IPS DF 6.9 (cell line): ENCODE data around the gene CFDP1.

Experiments used
- DNase-seq: peaks from one replicate; pipeline ENCODE4 v3.0.0-alpha.2; 2013; ENCODE audit warnings: low read depth, low spot score
- H3K27ac ChIP-seq: one replicate; pipeline ENCODE4 v1.5.1; 2013; ENCODE audit warnings: low read length, control low read depth
- H3K27me3 ChIP-seq: 2 replicates; pipeline ENCODE4 v1.6.1; 2013; ENCODE audit warnings: mild to moderate bottlenecking, low read length; ENCODE audit not compliant: control insufficient read depth, insufficient read depth
- H3K36me3 ChIP-seq: 2 replicates; pipeline ENCODE4 v1.6.1; 2013; ENCODE audit warnings: low read length; ENCODE audit not compliant: control insufficient read depth, insufficient read depth
- H3K4me1 ChIP-seq: 2 replicates; pipeline ENCODE4 v1.6.1; 2013; ENCODE audit warnings: low read length; ENCODE audit not compliant: control insufficient read depth, insufficient read depth
- H3K4me3 ChIP-seq: 2 replicates; pipeline ENCODE4 v1.5.1; 2013; ENCODE audit warnings: mild to moderate bottlenecking, low read length
- H3K9me3 ChIP-seq: 2 replicates; pipeline ENCODE4 v1.6.1; 2013; ENCODE audit warnings: low read length, inconsistent platforms; ENCODE audit not compliant: control insufficient read depth, insufficient read depth
- WGBS: extraction: QIAGEN DNeasy Blood & Tissue Kit; methylation state at CpG from one replicate; pipeline ENCODE4 v1.1.7; 2013; ENCODE audit warnings: mixed read lengths, missing lambda C conversion rate; ENCODE audit not compliant: insufficient read length, insufficient coverage; 5-methylcytosine and 5-hydroxymethylcytosine counted together

Gene CFDP1

DNA sequence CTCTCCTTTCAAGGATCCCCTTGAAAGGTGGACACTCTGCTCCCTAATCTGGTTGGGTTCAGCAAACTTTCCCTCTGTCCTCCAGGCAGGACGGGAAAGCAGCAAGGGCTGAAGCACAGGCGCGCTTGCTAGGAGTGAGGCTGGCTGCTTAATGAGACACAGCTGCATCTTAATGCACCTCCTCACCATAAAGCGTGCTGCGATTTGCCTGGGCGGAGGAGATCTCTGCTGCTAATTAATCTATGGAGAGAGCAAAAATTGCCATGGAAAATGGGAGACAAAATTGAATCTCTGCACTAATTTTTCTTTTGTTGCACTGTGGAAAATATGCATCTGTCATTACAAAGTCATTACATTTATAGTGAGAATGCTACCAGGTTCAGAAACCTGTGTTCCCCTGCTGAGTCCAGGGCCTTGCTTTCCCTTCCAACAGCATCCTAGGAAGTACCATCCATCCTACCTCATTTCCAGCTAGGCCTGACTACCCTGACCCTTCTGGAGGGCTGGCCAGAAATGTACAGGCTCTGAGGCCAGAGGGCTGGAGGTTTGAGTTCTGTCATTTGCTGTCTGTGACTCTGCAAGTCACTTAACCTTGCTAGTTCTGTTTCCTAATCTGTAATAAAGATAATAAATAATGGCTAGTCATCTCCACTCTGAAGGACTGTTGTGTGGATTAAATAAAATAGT is 138.4 kb downstream of the CFDP1 start:
- Histone ChIP-seq H3K4me3 (no peak overlapping the region), H3K27ac (no peak overlapping the region), H3K36me3 (no peaks in the 10 kb centered on the region; the same call in 1 of the 2 replicates), H3K27me3 (no peaks in the 10 kb centered on the region), H3K4me1 (no peaks in the 10 kb centered on the region), H3K9me3 (no peaks in the 10 kb centered on the region)
- DNase-seq = no peak
- WGBS = no CpG with 5 or more reads among the region's 6 CpGs

DNA sequence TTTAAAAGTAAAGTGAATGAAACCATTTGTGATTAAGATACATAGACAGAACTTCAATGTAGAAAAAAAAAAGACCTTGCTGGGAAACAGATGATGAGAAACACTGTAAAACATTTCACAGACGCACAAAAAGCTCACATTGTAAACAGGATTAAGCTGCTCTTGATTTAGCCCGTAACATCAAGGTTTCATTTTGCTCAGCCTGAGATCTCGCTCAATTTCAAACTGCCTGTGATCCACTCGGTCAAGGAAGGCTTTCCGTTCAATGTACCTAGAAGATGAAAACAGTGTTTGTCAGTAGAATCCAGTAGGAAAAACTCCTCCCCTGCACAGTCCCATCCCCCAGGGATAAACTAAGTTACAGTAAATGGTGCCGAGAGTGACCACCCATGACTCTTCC is 139.5 kb downstream of the CFDP1 start:
- DNase-seq = no peak
- Histone ChIP-seq H3K27ac (no peak overlapping the region), H3K4me3 (no peak overlapping the region), H3K4me1 (no peaks in the 10 kb centered on the region), H3K36me3 (no peaks in the 10 kb centered on the region; the same call in 1 of the 2 replicates), H3K9me3 (no peaks in the 10 kb centered on the region), H3K27me3 (no peaks in the 10 kb centered on the region)
- WGBS = no CpG with 5 or more reads among the region's 6 CpGs

DNA sequence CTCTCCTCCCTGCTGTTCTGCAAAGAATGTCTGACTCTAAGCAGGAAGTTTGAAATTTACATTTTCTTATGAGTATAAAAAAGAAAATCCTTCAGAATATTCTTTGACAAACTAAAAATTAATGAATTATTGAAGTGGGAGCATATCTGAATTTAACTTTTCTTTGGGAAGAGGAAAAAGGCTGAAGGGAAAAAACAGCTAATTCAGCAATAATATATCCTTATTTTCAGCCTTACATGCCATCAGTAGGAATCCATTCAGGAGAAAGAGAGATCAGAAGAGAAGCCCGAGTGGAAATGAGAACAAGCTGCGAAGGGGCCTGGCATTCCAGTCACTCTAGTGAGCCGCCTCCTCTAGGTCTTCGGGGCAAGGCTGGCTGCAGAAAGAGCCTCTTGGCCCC is 140.1 kb downstream of the CFDP1 start:
- Histone ChIP-seq H3K4me3 (no peak overlapping the region), H3K4me1 (no peaks in the 10 kb centered on the region), H3K36me3 (no peaks in the 10 kb centered on the region; the same call in 1 of the 2 replicates), H3K9me3 (no peaks in the 10 kb centered on the region), H3K27ac (no peak overlapping the region), H3K27me3 (no peaks in the 10 kb centered on the region)
- DNase-seq = no peak
- WGBS = no CpG with 5 or more reads among the region's 4 CpGs

DNA sequence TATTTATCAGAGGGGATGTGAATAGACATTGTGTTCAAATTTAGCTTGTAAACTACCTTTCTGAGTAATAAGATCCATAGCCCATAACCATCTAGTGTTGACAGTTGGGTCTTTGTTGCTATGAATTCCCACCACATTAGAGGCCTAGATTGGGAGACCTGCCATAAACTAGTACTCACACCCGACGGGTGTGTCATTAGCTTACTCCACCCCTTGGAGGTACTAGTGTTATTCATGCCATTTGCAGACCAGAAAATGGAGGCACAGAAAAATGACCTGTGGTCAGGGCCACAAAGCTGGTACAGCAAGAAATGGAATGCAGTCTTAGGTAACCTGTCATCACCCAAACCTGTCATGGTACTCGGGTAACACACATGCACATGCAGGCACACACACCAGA is 140.6 kb downstream of the CFDP1 start:
- Histone ChIP-seq H3K27ac (no peak overlapping the region), H3K36me3 (no peaks in the 10 kb centered on the region; the same call in 1 of the 2 replicates), H3K4me1 (no peaks in the 10 kb centered on the region), H3K9me3 (no peaks in the 10 kb centered on the region), H3K4me3 (no peak overlapping the region), H3K27me3 (no peaks in the 10 kb centered on the region)
- WGBS = no CpG with 5 or more reads among the region's 3 CpGs
- DNase-seq = no peak

DNA sequence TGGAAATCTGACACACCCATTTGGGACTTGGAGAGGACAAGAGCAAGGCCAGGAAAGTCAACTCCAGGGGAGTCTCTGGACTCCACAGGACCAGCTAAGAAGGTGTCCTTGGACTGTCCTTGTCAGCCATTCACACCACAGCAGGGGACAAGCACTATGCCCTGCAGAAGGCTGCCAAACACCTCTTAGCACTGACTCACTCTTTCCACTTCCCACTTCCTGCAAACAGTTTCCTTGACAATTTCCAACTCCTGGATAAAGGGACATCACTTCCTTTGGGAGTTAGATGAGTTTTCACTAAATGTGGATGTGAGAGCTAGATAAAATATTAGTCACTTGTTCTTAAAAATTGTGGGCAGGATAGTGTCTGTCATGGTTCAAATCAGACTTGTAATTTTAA is 144.1 kb downstream of the CFDP1 start:
- Histone ChIP-seq H3K27me3 (no peaks in the 10 kb centered on the region), H3K9me3 (no peaks in the 10 kb centered on the region), H3K4me3 (no peak overlapping the region), H3K36me3 (no peaks in the 10 kb centered on the region; the same call in 1 of the 2 replicates), H3K4me1 (no peaks in the 10 kb centered on the region), H3K27ac (no peak overlapping the region)
- DNase-seq = no peak

DNA sequence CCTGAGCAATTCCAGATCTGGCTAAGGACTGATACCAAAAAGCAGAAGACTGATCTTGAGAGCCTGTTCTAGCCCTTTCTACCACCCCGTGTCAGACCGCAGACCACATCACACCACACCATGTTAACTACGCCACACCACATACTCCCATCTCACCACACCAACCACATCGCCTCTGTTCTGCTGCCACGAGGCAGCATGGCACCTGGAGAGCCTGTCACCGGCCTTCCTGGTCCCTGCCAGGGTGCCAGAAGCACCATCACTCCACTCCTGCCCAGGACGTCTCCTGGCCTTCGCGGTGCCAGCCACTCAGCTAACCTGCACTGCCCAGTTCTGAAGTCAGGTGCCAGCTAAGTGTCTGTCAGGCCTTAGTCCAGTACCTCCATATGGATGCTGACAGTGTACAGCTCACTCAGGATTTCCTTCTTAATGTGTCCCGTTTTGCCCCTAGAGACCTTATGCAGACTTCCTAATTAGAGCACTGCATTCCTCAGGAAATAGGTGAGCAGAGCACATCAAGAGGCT is 144.6 kb downstream of the CFDP1 start:
- H3K4me3 ChIP-seq = no peak overlapping the region
- no peak overlapping the region for H3K27ac ChIP-seq
- no peaks in the 10 kb centered on the region for H3K27me3 ChIP-seq
- H3K36me3 ChIP-seq = no peaks in the 10 kb centered on the region; the same call in 1 of the 2 replicates
- no peaks in the 10 kb centered on the region for H3K9me3 ChIP-seq
- DNase-seq = no peak
- 100% methylated on average over 3 of the region's 10 CpGs for WGBS
- no peaks in the 10 kb centered on the region for H3K4me1 ChIP-seq

DNA sequence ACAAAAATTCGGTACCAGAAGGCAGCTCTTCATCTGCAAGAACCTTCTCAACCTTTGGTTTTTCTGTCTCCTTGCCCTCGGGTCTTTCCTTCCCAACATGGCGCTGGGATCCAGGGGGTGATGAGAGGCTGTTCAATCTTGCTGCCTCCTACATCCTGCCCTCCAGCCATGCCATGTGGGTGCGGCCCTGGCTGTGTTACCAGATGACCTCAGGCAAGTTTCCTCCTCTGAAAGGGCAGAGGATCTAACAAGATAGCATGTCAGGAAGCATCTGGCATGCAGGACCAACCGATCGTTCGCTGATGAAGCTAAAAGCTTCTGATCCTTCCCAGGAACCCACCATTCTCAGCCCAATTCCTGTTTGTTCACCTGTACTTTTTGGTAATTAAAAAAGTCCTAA is 145.1 kb downstream of the CFDP1 start:
- no peaks in the 10 kb centered on the region; the same call in 1 of the 2 replicates for H3K36me3 ChIP-seq
- H3K4me3 ChIP-seq = no peak overlapping the region
- WGBS = no CpG with 5 or more reads among the region's 7 CpGs
- H3K27ac ChIP-seq = no peak overlapping the region
- DNase-seq = no peak
- H3K27me3 ChIP-seq = no peaks in the 10 kb centered on the region
- H3K9me3 ChIP-seq = no peaks in the 10 kb centered on the region
- no peaks in the 10 kb centered on the region for H3K4me1 ChIP-seq

DNA sequence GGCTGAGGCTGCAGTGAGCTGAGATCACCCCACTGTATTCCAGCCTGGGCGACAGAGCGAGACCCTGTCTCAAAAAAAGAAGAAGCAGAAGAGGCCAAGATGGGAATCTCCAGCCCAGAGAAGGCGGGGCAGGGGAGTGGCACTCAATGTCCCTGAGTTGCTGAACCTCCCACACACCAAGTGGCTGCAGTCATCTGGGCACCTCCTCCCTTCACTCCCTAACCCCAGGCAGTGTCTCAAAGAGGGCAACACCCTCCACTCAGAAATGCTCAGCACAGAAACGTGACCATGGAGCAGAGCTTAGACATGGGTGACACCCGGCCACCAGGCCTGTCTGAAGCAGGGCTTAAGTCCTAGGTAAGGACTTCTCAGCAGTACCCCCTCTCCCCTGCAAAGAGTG is 145.6 kb downstream of the CFDP1 start:
- no peaks in the 10 kb centered on the region for H3K27me3 ChIP-seq
- no CpG with 5 or more reads among the region's 5 CpGs for WGBS
- no peaks in the 10 kb centered on the region for H3K4me1 ChIP-seq
- DNase-seq = no peak
- no peak overlapping the region for H3K27ac ChIP-seq
- H3K9me3 ChIP-seq = no peaks in the 10 kb centered on the region
- H3K4me3 ChIP-seq = no peak overlapping the region
- no peaks in the 10 kb centered on the region; the same call in 1 of the 2 replicates for H3K36me3 ChIP-seq

DNA sequence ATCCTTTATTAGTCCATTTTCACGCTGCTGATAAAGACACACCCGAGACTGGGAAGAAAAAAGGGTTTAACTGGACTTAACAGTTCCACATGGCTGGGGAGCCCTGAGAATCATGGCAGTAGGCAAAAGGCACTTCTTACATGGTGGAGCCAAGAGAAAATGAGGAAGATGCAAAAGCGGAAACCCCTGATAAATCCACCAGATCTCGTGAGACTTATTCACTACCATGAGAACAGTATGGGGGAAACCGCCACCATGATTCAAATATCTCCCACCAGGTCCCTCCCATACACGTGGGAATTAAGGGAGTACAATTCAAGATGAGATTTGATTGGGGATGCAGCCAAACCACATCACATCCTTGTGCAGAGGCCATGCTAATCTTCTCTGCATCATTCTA is 146.9 kb downstream of the CFDP1 start:
- H3K27ac ChIP-seq = no peak overlapping the region

DNA sequence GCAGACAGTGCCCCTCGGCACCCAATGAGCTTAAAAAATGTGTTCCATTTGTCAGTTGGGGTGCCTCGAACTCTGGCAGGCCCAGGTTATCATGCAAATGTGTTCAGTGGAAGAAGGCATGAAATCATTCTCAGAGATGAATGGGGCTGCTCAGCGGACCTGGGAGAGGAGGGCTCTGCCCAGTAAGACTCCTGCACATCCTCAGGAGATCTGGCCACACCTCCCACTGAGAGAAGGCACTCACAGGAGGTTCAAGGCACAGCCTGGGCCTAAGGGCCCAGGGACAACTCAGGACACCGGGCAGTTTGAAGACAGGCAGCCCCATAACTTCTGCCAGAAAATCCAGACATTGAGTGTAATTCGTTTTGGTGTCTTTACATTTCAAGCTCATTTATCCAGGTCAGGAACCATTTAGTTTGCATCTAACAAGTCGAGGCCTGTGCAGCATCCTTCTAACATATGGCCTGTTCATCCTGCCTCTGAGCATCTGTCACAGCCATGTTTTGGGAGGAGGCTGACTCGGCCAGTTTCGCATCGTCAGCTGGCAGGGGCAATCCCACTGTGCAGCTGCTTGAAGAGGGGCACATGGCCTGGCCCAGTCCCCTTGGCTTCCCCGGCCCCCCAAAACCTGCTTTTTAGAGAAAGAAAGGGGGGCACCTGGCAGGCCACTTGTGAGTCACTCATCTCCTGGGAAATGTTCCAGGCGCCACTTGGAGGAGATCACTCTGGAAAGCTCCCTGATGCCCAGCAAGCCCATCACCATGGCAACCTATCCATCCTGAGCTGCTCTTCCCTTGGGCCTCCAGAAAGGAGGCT is 150.6 kb downstream of the CFDP1 start:
- DNase-seq = no peak
- Histone ChIP-seq H3K36me3 (no peaks in the 10 kb centered on the region), H3K4me3 (no peak overlapping the region), H3K4me1 (no peaks in the 10 kb centered on the region), H3K27me3 (no peaks in the 10 kb centered on the region), H3K27ac (no peak overlapping the region), H3K9me3 (no peaks in the 10 kb centered on the region)
- WGBS = no CpG with 5 or more reads among the region's 11 CpGs

More for the DNA sequence above, 146.9 kb downstream of the CFDP1 start:
- Histone ChIP-seq H3K9me3 (no peaks in the 10 kb centered on the region), H3K27me3 (no peaks in the 10 kb centered on the region), H3K4me3 (no peak overlapping the region), H3K4me1 (no peaks in the 10 kb centered on the region), H3K36me3 (no peaks in the 10 kb centered on the region)
- no peak for DNase-seq
- no CpG with 5 or more reads among the region's 6 CpGs for WGBS
